NCI-H1436 treated with DMSO at 0.1 percent for 48 hours (cell line): ENCODE data around the gene SLC43A3.
"Not testable (repeated sequence)": the region's sequence is repeated elsewhere in the genome, so short reads cannot be mapped to it uniquely, and the experiment has no call there.

Experiments
- DNase-seq: peaks from one replicate; lab custom pipeline; 2025; lab: John Stamatoyannopoulos, UW

SLC43A3 gene

GRCh38 chr11:57379732-57380131, 47.2 kb downstream of the SLC43A3 start:
- DNase-seq, result no peak

GRCh38 chr11:57378186-57378585, 48.7 kb downstream of the SLC43A3 start:
- DNase-seq, result no peak

GRCh38 chr11:57377107-57377506, 49.8 kb downstream of the SLC43A3 start:
- no peak for DNase-seq

DNA sequence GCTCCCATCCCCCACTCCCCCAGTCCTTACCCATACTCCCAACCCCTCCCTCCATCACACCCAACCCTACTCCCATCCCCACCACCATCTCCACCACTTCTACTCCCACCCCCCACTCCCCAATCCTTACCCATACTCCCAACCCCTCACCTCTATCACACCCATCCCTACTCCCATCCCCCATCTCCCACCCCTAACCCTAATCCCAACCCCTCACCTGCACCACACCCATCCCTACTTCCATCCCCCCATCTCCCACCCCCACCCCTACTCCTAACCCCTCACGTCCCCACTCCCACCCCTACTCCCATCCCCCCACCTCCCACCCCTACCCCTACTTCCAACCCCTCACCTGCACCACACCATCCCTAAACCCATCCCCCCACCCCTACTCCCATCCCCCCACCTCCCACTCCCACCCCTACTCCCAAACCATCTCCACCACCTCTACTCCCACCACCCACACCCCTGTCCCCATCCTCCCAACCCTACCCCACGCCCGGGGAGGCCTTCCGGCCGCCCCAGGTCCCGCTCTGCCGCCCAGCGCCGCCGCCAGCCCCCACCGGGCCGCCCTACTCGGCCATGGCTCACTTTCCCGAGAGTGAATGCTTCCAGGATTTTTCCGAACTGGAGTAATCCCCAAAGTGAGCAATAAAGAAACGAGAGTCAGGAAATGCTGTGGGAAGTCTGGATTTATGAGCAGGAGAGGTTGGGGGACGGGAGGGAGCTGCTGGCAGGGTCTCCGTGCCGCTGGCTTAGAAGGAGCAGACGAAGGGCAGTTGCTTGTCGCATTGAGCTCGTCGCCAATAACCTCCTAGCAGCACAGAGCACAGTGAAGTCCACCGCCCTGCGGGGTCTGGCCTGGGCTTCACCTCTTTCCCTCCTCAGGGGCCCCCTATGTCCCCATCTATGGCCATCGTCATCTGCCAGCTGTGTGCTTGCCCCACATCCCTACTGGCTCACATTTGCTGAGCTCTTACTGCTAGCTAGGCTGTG, 50.5 kb downstream of the SLC43A3 start:
- no peak for DNase-seq

DNA sequence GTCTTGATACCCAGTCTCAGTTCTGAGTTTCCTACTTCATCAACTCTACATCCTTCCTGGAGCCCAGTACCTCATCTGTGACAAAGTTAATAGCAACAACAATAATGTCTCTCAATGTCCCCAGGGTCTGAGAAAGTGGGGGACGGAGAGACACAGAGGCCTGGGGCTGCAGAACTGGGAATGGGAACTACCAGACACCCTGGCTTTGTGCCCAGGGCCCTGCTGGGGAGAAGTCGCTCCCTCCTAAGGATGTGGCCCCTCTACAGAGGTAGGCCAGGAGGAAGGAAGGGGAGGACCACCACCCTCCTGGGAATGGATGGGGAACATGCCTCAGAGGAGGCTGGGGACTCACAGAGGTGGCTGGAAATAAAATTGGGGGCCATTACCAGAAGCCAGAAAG, 51.4 kb downstream of the SLC43A3 start:
- no peak for DNase-seq

GRCh38 chr11:57374966-57375365, 52.0 kb downstream of the SLC43A3 start:
- DNase-seq, result no peak

DNA sequence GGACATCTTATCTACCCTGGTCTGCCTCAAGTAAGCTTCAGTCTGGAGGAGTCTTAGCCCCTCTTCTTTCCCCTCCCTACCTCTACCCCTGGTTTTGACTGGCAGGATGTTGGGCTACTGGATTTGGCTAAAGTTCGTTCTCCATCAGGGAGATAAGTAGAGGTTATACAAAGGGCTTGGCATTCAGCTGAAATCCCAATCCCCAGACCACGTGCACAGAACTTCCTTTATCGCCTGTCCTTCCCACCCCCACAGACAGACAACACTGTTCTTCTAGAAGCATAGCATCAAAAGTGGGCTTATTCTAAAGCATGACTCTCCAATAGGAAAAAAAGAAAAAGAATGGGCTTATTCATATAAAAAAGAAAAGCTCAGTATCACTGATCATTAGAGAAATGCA, 53.8 kb downstream of the SLC43A3 start:
- no peak for DNase-seq

DNA sequence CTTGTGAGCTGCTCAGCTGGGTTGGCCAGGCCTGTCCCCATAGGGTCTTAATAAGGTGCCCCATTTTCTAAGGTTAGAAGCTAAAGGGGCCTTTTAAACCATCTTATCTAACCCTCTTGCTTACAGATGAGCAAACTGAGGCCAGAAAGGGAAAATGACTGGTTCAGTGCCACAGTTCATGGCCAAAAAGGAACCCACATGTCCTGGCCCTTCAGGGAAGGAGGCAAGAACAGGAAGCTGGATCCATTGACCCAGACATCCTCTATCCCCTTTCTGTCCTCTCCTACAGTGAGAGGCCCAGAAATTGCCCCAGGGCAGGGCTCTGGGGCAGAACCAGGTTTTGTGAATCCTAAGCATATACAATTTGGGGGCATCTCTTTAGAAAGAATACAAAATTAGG, 56.0 kb downstream of the SLC43A3 start:
- no peak for DNase-seq

DNA sequence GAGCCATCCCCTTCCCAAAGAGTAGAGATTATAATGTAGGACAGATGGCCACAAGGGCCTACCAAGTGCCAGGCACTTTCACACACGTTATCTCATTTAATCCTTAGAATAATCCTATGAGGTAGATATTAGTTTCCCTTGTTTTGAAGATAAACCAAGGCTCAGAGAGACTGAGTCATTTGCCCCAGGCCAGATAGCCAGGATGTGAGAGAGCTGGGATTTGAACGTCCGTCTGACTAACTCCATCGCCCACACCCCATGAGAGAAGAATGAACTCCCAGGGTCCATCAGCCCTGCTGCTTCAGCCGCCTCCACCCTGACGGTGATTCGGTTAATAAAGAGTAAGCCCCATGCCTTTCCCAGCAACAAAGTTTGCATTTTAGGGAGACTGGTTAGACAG, 56.7 kb downstream of the SLC43A3 start:
- no peak for DNase-seq

DNA sequence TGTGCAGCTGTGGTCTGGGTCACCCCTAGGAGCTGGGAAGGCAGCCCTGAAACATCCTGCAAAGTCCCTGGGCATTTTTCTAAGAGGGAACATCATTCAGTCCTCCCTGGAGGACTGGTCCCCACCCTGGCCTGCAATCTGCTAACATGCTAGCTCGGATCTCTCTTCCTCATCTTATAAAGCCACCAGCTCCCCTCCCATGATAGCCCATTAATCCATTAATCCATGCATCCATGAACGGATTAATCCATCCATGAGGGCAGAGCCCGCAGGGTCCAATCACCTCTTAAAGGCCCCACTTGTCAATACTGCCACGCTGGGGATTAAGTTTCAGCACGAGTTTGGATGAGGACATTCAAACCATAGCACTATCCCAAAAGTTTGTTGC, 58.1 kb downstream of the SLC43A3 start:
- no peak for DNase-seq

GRCh38 chr11:57368106-57368844, 58.6 kb downstream of the SLC43A3 start:
- no peak for DNase-seq

- DNase-seq, result no peak
Measured at GRCh38 chr11:57364851-57365660, 61.9 kb downstream of the SLC43A3 start.

- no peak for DNase-seq
Measured at GRCh38 chr11:57363131-57364080, 63.5 kb downstream of the SLC43A3 start.

GRCh38 chr11:57361926-57362325, 65.0 kb downstream of the SLC43A3 start:
- no peak for DNase-seq

GRCh38 chr11:57361420-57361819, 65.5 kb downstream of the SLC43A3 start:
- not testable (repeated sequence) for DNase-seq

DNA sequence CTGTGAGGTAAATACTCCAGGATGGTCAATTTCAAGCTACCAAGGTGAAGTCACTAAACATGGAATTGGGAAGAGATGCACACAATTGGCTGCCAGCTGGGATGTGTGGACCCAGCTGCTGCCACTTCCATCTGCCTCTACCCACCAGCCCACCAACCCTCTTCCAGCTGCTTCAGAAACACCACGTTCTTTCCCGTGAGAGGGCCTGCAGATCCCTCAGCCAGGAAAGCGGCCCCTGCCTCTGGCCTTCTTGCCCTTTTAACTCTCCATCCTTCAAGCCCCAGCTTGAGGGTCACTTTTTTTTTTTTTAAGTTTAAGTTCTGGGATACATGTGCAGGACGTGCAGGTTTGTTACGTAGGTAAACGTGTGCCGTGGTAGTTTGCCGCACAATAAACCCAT, 65.9 kb downstream of the SLC43A3 start:
- no peak for DNase-seq

DNA sequence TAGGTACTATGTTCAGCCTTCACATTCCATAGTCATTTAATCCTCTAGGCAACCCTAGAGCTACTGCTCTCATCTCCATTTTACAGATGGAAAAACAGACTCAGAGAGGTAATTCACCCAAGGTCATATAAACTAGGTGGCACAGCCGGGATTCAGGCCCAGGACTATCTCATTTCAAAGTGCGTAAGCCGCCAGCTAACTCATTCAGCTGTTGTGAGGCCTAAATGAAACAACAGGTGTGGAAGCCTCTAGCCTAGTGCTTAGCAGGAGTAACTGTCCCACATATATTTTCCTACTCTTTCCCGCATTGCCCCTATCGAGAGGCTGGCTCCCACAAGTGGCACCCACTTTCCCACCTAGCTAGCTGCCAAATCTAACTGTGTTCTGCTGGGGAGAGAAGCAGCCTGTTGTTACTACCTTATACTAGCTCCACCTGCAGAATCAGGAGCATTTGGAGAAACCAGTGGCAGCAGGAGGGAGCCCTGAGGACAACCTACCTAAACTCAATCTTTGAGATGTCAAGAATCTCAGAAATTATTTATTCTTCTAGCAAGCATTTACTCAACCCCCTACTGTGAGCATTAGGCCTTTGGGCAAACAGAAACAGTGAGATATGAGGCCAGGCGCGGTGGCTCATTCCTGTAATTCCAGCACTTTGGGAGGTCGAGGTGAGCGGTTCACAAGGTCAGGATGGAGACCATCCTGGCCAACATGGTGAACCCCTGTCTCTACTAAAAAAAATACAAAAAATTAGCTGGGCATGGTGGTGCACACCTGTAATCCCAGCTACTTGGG, 66.8 kb downstream of the SLC43A3 start:
- DNase-seq, result no peak

GRCh38 chr11:57359396-57359795, 67.5 kb downstream of the SLC43A3 start:
- DNase-seq, result no peak

GRCh38 chr11:57358991-57359390, 67.9 kb downstream of the SLC43A3 start:
- DNase-seq, result no peak

DNA sequence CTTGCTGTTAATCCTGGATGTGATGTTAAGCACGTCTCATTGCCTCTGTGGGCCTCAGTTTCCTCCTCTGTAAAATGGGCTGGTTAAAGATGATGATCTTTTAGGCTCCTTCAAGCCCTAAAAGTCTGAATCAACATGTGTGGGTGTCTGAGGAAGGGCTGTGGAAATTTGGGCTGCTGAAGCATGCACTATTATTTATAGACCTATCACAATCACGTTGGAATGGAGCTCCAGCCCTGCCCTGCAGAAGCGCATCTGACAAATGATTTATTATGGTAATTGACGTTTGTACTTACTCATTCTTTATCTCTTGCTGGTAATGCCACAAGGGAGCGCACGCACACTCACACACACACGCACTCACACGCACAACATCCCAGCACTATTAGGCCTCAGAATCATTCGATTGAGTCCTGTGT, 68.4 kb downstream of the SLC43A3 start:
- no peak for DNase-seq
